Stimulated activated CD8-positive, alpha-beta memory T cell treated with anti-CD3 and anti-CD28 coated beads, Interleukin-4, amount 100 ng/mL, for 24 hours (primary cell): ENCODE results near the gene C11orf21.
"Not testable (repeated sequence)": the region's sequence is repeated elsewhere in the genome, so short reads cannot be mapped to it uniquely, and the experiment has no call there.

Experiments used
- DNase-seq: peaks from one replicate; pipeline ENCODE4 v3.0.0-alpha.2; 2020; ENCODE audit warnings: low read depth

Gene C11orf21

GRCh38 chr11:2295971-2296912 is 5.5 kb downstream of the C11orf21 start:
- DNase-seq = no peak

- DNase-seq = no peak
These were observed 6.8 kb downstream of the C11orf21 start for GRCh38 chr11:2294926-2295290.

- DNase-seq = no peak
These were observed 7.5 kb downstream of the C11orf21 start for GRCh38 chr11:2293984-2294925.

GRCh38 chr11:2293531-2293971 is 8.2 kb downstream of the C11orf21 start:
- DNase-seq = no peak

- no peak for DNase-seq
These were observed 11.3 kb downstream of the C11orf21 start for GRCh38 chr11:2290351-2290841.

- no peak for DNase-seq
These were observed 11.9 kb downstream of the C11orf21 start for GRCh38 chr11:2289859-2290258.

GRCh38 chr11:2289350-2289749 is 12.4 kb downstream of the C11orf21 start:
- no peak for DNase-seq

- no peak for DNase-seq
These were observed 14.6 kb downstream of the C11orf21 start for GRCh38 chr11:2287091-2287490.

- not testable (repeated sequence) for DNase-seq
These were observed 15.4 kb downstream of the C11orf21 start for GRCh38 chr11:2286350-2286749.

GRCh38 chr11:2280208-2280607 is 21.5 kb downstream of the C11orf21 start:
- no peak for DNase-seq

GRCh38 chr11:2277933-2278523 is 23.7 kb downstream of the C11orf21 start:
- no peak for DNase-seq

- no peak for DNase-seq
These were observed 24.7 kb downstream of the C11orf21 start for GRCh38 chr11:2277008-2277346.

GRCh38 chr11:2276280-2277007 is 25.3 kb downstream of the C11orf21 start:
- no peak for DNase-seq

GRCh38 chr11:2275334-2276279 is 26.1 kb downstream of the C11orf21 start:
- DNase-seq = no peak

GRCh38 chr11:2273771-2274170 is 27.9 kb downstream of the C11orf21 start:
- no peak for DNase-seq

GRCh38 chr11:2273311-2273710 is 28.4 kb downstream of the C11orf21 start:
- DNase-seq = no peak

GRCh38 chr11:2272946-2273280 is 28.8 kb downstream of the C11orf21 start:
- DNase-seq = no peak

GRCh38 chr11:2272228-2272945 is 29.3 kb downstream of the C11orf21 start:
- DNase-seq = no peak

- no peak for DNase-seq
These were observed 30.1 kb downstream of the C11orf21 start for GRCh38 chr11:2271327-2272227.
